ENCODE measurements around the gene ZC3H12D.

DNA sequence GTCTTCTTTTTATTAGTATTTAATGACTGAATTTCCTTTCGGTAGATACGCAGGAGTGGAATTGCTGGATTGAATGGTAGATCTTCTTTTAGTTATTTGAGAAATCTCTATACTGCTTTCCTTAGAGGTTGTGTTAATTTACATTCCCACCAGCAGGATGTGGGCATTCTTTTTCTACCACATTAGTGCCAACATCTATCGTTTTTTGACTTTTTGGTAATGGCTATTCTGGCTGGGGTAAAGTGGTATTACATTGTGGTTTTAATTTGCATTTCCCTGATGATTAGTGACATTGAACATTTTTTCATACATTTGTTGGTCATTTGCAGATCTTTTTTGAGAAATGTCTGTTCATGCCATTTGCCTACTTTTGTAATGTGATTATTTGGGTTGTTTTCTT is 47.6 kb downstream of the ZC3H12D start:
- TF ChIP-seq, protein P1, sequence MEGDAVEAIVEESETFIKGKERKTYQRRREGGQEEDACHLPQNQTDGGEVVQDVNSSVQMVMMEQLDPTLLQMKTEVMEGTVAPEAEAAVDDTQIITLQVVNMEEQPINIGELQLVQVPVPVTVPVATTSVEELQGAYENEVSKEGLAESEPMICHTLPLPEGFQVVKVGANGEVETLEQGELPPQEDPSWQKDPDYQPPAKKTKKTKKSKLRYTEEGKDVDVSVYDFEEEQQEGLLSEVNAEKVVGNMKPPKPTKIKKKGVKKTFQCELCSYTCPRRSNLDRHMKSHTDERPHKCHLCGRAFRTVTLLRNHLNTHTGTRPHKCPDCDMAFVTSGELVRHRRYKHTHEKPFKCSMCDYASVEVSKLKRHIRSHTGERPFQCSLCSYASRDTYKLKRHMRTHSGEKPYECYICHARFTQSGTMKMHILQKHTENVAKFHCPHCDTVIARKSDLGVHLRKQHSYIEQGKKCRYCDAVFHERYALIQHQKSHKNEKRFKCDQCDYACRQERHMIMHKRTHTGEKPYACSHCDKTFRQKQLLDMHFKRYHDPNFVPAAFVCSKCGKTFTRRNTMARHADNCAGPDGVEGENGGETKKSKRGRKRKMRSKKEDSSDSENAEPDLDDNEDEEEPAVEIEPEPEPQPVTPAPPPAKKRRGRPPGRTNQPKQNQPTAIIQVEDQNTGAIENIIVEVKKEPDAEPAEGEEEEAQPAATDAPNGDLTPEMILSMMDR (IDR thresholded peaks at IDR 0.05) = no peak
- TF ChIP-seq ZFX (IDR thresholded peaks at IDR 0.05; ENCODE audit: borderline replicate concordance) = no peak

Data from 22Rv1 (cell line).